ENCODE measurements around the gene KRT78. TPM values are rescaled to one million over a fixed set of nuclear protein-coding genes. Genes with fewer than 3 reads are reported as not detected.

The KRT78 gene
- total RNA-seq, 1 donor from 2014 or later: not detected

DNA sequence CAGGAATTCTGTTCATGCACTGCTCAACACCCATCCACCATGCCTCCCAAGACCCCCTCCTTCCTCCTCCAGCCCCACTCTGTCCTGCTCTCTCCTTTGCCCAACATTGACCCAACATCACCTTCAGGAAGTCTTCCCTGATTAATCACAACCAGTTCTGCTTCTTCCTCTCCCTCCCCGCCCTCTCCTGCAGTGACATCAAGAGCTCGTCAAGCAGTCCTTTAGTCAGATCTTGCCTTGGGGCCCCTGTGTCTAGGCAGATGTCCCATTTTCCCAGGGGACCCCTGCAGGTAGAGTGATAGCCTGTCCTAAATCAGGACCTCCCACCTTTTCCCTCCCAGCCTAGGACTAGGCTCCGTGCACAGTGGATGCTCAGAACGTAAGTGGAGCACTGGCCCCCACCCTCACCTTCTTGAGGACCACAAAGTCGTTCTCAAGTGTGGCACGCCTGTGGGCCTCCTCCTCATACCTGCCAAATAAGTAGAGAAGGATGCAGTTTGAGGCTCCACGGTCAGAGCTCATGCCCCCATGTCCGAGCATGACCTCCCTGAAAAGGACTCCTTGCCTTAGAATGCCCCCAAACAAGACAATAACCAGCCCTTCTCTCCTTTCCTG, 2.3 kb downstream of the KRT78 start:
- intact Hi-C loops (cut with micrococcal nuclease): no loop called here
- no peak for ATAC-seq
- no peak for DNase-seq

DNA sequence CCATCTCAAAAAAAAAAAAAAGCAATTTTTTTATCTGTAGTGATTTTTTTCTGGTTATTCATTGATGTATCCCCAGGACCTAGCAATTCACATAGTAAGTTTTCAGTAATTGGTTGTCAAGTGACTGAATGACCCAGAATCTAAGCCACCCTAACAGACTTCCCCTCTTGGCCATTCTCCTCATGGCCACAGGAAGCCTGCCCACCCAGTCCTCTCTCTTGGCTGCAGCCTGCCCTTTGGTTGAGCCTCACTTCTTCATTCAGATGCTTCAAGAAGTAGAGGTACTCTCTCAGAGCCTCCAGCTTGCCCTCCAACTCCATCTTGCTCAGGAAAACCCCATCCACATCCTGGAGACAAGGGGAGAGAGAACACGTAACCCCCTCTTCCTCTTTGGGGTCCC, 2.8 kb downstream of the KRT78 start:
- intact Hi-C loops (cut with micrococcal nuclease): no loop called here
- ATAC-seq (no peak), DNase-seq (no peak)

DNA sequence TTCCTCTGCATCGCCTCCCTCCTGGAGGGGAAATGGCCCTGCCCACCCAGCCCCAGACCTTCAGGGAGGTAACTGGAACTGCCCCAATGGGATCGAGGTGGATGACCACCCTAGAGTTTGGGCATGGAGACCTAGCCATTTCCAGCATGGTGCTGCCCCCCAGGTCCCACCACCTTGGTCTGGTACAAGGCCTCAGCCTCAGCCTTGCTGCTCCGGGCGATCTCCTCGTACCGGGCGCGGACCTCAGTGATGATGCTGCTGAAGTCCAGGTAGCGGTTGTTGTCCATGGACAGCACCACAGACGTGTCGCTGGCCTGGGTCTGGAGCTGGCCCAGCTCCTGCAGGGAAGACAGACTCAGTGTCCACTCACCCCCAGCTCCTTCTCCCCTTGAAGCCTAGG, 4.4 kb downstream of the KRT78 start:
- ATAC-seq (no peak), DNase-seq (no peak)
- intact Hi-C loops (cut with micrococcal nuclease): no loop called here

DNA sequence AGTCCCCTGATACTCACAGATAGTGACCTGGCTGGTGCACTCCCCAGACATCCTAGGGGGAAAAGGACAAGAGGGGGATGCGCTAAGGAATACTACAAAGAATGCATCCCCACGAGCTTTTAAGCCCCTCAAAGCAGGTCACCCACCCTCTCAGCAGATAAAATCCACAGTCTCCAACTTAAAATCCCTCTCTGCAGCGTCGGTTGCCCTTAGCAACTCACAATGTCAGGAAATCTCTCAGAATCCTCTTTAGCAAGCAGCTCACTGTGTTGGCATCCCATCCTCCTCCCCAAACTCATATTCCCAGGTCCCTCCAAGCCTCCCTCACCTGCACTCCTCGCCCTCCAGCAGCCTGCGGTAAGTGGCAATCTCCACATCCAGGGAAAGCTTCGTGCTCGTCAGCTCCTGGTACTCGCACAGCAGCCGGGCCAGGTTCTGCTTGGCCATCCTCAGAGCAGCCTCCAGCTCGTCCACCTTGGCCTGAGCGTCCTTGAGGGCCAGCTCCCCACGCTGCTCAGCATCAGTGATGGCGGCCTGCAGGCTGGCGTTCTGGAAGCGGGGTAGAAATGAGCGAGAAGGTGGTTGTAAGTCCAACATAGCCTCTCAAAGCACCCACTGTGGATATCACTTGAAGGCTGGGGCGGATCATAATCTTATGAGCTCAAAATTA, 9.2 kb downstream of the KRT78 start:
- DNase-seq (no peak), ATAC-seq (no peak)
- intact Hi-C loops (cut with micrococcal nuclease): no loop called here

DNA sequence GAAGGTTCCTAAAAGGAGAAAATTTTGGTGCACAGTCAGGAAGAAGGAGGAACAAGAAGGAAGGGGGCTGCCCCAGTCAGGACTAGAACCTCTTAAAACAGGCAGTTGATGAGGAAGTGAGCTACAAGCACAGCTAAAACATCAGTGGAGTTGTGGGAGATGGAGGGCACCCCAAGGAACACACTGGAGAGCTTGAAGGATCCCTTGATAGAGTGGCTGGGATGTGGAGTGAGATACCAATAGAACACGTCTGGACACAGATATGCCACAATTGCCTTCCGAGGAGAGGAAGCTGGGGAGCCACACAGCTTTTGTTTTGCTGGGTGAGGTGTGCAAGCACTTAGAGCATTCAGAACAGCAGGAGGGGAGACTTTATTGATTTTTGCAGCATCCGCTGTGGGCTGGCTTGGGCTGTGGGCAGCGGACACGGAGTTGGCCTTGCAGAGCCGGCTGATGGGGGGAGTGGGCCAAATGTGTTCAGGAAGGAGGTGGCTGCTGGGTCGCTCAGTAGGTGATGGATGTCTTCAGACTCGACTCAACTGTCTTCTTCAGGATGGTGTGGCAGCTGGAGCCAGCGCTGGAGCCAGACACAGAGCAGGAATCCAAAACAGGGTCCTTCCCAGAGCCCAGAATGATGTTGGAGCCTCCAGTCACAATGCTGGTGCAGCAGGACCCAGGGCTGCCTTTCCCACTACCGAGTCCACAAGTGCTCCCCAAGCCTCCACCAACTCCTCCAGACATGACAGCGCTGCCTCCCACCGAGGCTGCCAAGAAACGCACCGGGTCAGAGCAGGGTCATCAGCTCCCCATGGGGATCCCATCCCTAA, 10.0 kb downstream of the KRT78 start:
- no peak for ATAC-seq
- DNase-seq: no peak
- intact Hi-C loops (cut with micrococcal nuclease): no loop called here

DNA sequence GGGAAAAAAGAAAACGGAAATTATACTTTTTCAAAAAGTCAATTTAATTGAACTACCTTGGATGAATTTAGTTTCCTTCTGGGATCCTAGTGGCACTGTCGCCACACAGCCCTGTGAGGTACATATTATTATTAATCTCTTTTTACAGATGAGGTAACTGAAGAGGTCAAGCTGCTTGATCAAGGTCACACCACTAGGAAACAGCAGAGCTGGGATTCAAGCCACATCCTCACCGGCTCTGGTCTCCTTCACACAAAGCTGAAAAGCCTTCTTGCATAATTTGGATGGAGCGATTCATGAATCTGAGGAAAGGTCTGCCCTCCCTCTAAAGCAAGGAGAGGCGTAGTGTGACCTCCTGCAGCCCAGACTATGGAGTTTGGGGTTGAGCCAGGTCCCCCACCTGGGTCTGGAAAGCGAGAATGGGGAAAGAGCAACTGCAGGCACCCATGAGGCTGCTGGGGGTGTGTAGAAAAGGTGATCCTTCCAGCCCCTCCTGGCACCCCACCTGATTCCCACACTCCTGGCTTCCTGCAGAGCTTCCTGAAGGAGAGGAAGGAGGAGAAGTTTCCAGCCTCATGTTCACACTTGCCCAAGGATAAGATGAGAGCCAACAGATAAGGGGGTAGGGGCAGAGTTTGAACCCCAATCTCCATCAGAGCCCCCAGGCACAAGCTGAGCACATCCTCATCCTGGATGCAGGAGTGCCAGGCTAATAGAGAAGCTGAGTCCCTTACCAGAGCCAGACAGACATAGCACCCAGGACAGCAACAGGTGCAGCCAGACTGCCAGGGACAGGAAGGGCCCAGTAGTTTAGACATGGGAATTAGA, 10.8 kb downstream of the KRT78 start:
- ATAC-seq (no peak), DNase-seq (no peak)
- intact Hi-C loops (cut with micrococcal nuclease): no loop called here

DNA sequence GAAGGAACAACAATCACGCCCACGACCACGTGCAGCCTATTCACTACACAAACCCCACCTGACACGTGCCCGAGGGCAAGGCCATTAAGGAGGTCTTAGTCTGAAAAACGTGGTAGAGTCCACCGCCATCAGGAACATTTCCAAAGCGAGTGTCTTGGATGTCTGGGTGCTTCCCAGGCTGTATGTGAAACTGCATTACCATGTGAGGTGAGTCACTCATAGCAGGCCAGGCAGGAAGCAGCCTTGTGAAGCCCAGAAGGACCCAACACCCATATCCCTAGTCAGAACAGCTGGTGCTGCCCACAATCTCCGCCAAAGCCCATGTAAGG, 11.4 kb downstream of the KRT78 start:
- no peak for DNase-seq
- no peak for ATAC-seq
- intact Hi-C loops (cut with micrococcal nuclease): no loop called here

DNA sequence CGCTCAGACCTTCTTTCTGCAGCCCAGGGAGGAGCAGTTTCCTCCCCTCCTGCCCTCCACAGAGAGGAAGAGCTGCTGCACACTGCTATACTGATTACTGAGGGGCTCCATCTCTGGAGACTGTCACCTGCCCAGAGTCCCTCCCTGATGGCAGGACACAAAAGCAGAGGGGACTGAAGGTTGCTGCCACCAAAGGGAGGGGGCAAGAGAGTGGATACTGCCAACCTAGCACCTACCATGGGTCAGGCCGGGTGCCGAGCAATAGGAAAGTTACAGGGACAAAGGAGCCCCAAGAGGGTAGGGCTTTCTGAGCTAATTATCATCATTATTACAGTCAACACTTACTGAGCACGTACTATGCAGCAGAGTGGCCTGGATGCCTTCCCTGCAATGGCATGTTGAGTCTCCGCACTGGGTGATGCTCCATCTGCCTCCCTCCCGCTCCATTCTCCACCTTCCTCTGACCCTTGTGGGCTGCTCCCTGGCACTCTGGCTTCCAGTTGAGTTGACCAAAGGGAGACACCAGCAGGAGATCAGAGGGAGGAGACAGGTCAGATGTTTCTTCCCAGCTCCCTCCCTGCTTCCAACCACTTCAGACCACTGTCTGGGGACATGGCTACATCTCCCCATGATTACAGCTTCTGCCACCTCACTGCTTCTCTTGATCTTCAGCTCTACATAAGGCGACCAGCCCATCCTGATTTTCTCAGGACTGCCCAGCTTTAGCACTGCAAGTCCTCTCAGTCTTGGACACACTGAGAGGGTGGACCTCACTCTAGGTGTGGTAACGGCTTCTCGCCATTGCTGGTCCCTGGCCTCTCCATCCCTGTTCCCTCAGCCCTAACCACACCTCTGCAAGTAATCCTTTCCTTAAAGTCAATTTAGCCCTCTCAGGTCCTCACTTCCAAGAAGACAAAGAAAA, 12.0 kb downstream of the KRT78 start:
- intact Hi-C loops (cut with micrococcal nuclease): no loop called here
- DNase-seq (no peak), ATAC-seq (no peak)

DNA sequence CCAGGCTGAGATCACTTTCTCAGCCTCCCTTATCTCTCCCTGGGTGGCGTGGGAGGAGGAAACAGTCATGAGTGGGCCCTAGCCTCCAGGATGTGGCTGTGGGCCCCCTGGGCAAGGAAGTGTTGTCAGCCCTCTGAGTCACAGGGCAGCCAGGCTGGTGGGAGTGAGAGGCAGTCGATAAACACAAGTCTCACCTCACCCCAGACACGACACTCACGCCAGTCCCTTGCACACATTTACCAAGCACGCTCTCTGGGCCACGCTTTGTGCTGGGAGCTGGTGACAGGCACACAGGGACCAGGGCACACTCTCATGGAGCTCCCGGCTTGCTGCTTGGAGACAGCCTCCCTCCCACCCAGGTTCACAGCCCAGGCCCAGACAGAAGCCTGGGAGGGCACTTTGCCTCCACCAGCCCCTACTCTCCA, 12.7 kb downstream of the KRT78 start:
- intact Hi-C loops (cut with micrococcal nuclease): no loop called here
- ATAC-seq (no peak), DNase-seq (no peak)

DNA sequence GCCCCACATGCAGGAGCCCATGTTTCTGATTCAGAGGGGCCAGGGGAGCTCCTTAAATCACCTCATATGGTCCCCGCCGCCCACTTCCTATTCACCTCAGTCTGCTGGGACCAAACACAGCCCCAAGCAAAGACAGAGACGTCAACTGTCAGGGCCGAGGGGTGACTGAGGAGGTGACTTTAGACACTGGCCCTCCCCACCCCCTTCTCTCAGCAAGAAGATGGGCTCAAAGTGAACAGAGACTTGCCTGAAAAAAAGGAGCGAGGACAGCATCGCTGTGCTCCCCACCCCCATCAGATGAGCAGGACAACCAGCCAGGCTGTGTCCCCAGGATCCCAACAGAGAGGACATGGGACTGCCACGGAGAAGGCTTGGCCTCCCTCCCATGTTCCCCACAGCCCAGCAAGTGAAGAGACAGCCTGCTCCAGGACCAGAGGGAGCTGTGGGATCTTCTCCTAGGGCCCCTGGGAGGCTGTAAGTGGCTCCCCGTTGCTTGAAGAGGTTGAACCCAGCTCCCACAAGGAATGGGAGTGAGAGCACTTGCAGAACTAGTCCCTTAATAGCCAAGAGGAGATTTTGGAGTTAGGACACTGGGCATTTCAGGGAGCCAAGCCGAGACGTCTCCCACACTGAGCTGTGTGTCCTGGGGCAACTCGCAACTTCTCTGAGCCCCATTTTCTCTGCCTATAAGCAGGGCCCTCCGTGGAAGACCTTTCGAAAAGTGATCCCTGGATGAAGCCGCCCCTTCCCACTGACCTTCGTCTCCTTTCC, 13.3 kb downstream of the KRT78 start:
- ATAC-seq (no peak), DNase-seq (no peak)
- intact Hi-C loops (cut with micrococcal nuclease): no loop called here

DNA sequence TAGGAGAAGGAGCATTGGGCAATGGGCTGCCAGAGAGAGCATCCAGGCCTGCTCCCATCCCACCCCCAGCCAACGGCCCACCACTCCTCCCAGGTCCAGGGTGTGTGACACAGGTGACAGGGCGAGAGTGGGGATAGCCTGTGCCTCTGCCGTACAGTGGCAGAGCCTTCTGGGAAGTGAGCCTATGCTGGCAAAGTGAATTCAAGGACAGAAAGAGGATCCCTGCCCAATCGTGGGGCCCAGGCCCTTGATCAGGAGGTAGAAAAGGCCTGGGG, 14.1 kb downstream of the KRT78 start:
- ATAC-seq (no peak), DNase-seq (no peak)
- intact Hi-C loops (cut with micrococcal nuclease): no loop called here

DNA sequence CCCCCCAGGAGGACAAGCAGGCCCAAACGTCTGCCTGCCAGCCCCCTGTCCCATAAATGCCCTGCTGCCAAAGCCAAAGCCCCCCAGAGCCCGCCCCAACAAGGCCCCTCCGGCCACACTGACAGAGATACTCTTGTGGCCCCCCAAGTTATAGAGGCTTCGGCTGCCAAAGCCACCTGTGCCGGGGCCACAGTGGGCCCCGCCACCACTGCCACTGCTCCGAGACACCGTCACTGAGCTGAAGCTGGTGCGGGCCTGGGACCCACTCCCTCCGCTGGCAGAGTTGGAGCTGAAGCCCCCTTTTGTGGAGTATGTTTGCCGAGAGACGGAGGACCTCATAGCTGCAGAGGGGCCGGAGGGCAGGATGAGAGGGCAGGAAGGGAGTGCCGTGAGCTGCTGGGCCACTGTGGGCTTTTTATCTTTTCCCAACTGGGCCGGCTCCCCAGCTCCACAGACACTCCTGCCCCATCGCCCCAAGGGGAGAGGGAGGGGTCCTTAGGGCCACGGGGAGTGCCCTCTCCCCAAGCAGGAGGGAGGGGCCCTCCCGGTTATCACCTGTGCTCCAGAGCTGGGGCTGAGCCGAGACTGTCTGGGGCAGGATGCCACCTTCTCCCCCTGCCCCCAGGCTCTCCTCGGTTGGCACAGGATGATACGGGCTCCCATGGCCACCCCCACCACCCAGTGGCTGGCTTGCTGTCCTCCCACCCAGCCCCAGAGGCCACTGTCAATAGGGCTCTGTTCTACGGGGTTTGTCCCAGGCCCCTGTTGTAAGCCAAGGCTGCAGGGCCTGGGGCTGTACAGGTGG, 14.7 kb downstream of the KRT78 start, which contains the start of gene KRT79:
Gene KRT79, minus strand, starts transcription at position 390 of the 805 bp plus-strand sequence. Its CDS starts 51 bp downstream, at position 339.
- ATAC-seq (no peak), DNase-seq (no peak)
- intact Hi-C loops (cut with micrococcal nuclease): no loop called here

DNA sequence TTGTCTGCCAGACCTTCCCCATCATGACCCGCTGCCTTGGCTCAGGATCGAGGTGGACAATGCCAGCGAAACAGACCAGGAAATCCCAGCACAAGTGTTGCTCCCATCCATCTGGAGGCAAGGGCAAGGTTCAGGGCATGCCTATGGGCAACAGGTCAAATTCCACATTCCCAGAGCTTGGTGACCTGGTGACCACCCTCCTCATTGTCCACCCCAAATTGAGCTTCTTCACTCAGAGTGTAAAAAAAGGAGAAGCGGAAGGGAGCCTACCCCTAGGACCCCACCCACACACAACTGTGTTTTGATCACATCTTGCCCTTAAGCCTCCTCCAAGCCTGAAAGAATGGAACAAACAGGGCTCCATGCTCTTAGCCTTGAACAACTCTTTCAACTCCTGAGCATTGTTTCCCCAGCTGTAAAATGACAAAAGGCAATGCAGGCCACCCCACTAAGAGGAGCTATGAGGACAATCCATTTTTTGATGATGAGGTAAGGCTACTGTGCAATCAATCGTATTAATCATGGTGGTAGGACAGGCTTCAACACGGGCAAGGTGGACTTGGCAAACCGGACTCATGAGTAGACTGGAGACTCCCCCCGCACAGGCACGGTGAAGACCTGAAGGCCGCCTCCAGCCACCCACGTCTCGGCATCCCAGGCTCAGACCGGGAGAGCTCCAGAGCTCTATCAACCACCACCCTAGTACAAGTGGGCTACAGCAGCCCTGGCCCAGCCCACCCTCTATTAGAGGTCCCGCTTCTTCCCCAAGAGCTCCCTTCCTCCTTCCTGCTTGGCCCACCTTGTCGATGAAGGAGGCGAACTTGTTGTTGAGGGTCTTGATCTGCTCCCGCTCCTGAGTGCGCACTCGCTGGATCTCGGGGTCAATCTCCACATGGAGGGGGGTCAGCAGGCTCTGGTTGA, 15.5 kb downstream of the KRT78 start:
- intact Hi-C loops (cut with micrococcal nuclease): no loop called here
- ATAC-seq (no peak), DNase-seq (no peak)

DNA sequence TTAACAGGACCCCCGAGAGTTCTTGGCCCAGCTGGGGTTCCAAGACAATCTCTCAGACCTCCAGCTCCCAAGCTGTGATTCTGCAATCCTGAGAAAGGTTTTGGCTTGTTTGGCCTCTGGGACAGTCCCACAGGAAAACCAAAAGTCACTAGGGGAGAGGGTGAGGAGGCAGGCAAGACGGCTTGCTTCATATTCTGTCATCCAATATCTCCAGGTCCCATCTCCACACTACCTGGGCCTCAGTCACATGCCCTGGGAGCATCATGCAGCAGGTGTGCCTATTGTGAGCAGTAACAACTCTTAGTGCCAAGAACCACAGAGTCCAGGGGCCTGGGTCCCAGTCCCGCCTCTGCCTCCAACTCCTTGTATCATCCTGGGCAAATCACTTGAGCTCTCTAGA, 16.3 kb downstream of the KRT78 start:
- DNase-seq: no peak
- intact Hi-C loops (cut with micrococcal nuclease): no loop called here
- ATAC-seq: no peak

DNA sequence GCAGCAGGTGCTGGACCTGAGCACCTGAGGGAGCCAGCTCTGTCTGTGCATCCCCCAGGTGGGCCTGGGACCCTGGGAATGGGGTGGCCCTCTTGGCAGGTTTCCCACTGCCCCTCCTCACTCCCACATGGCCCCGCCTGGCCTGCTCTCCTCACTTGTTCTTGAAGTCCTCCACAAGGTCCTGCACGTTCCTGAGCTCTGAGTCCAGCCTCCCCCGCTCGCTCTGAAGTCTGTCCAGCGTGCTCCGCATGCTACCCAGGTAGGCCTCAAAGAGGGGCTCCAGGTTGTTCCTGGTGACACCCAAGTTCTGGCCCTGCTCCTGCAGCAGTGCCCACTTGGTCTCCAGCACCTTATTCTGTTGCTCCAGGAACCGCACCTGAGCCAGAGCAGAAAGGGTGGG, 17.5 kb downstream of the KRT78 start:
- intact Hi-C loops (cut with micrococcal nuclease): no loop called here
- no peak for ATAC-seq
- no peak for DNase-seq

DNA sequence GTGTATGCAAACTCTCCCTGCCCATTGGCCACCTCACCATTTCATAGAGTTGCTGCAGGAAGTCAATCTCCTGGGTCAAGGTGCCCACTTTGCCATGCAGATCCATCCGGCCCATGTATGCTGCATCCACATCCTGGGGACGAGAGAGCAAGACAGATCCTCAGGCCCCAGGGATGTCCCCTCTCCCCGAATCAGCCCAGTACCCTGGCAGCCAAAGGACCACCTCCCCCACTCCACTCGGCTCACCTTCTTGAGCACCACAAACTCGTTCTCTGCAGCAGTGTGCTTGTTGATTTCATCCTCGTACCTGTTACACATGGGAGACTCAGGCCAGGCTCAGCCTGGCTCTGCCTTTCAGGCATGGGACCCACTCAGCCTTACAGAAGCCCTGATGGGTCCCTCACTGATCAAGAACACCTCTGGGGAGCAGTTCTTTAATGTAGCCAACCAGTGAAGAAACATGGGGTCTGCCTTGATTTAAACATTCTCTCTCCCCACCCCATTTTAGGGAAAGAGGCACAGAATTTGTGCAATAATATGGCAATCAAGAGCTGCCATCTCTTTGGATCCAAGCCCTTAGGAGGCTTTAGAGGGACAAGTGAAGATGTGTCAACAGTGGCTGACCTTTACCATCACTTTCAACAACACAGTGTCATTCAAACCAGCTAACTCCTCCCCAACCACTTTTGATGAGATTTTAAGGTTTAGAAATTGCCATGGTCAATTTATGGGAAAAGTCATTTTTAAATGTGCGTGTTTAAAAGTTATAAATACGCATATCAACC, 18.6 kb downstream of the KRT78 start:
- intact Hi-C loops (cut with micrococcal nuclease): no loop called here
- no peak for DNase-seq
- no peak for ATAC-seq

All from left ventricle myocardium superior (tissue), 1 donor.